NOMO-1 treated with dmso at 0.1 percent for 144 hours (cell line): ENCODE data around the gene CPN2.

Experiments used
- DNase-seq: peaks from one replicate; lab custom pipeline; 2025; ENCODE audit not compliant: unreplicated experiment; lab: John Stamatoyannopoulos, UW

The CPN2 gene

DNA sequence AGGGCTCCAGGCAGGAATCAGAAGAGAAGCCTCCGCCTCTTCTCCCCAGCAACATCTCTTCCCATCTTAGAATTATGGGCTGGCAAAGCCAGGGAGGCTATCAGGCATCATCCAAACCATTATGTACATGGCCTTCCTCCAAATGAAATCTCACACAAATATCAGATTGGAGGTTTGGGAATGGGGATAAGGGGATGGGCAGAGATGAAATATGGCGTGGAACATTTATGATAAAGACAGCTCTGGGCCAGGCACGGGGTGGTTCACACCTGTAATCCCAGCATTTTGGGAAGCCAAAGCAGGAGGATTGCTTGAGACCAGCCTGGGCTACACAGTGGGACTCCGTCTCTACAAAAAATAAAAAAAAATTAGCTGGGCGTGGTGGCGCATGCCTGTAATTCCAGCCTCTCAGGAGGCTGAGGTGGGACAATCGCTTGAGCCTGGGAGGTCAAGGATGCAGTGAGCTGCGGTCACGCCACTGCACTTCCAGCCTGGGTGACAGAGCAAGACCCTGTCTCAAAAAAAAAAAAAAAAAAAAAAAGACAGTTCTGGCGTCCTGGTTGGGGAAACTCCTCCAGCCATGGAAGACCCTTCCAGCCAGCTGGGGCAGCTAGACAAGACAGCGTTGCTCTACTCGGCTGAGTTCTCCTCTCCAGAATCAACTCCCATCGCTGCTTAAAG lies 36.6 kb downstream of the CPN2 start:
- no peak for DNase-seq

DNA sequence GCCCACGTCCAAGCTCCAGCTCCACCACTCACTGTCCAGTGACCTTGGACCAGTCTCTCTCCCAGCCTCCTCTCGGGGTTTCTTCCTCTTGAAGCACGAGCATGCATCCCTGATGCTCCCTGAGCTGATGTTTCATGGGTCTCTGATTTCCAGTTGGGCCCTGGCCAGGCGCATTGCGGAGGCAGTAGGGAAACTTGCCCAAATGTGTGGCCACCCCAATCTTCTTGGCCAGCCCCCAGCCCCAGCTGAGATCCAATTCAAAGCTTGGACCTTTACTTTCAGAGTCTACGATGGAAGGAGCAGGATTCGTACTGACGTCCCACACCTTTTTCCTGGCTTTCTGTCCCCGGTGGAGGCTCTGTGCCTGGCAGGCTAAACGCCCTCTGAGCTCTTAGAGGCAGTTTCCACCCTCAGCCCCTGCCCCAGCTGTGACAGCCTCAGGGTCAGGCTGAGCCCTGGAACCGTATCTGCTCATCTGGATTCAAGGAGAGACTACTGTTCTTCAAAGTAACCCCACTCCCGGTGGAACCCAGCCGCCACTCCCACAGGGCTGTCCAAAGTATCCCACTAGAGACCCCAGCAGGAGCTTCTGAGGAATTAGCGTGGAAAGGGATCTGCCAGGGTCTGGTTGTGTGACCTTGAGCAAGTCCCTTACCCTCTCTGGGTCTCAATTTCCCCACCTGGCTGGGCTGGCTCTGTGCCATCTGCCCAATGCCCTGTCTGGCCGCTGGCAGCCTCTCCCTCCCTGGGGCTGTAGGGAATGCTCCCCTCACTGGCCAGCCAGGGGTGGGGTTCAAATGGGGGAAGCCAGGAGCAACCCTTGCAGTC lies 37.4 kb downstream of the CPN2 start:
- no peak for DNase-seq

DNA sequence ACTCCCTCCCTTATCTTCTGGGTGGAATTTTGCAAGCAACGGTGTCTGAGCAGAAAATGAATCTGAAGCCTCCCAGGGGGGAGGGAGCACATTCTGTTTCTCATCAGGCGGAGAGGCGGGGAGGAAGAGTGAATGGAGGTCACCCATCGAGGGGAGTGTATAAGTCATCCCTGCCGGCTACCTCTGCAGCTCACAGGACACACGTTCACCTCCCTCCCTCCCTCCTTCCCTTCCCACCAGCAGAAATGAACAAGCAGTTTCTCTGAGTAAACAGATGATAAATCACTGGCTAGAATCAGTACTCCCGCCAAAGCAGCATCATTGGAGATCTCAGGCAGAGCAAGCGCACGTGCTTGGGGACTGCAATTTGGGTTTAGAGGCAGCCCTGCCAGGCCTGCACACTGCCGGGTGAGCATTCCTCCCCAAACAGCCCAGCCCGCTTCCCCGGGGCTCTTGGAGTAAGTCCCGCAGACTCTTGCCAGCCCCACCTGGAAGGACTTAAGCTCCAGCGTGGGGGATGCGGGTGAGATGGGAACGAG lies 38.3 kb downstream of the CPN2 start:
- DNase-seq = no peak

DNA sequence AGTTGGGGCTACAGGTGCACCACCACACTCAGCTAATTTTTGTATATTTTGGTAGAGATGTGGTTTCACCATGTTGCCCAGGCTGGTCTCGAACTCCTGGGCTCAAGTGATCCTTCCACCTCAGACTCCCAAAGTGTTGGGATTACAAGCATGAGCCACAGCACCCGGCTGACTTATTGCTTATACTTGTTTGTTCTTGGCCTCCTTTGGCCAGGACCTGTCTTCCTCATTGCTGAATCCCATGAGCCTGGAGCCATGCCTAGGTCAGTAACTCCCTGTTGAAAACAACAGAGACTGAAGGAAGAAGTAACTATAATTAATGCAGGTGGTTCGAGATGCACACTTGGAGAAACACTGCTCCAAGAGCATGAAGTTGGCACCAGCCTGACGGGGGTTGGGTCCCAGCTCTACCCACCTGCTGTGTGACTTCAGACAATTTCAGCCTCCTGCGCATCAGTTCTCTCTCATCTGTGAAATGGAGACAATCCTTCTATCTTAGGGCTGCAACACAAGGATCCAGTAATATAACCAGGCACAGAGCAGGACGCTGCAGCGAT lies 38.9 kb downstream of the CPN2 start:
- no peak for DNase-seq

DNA sequence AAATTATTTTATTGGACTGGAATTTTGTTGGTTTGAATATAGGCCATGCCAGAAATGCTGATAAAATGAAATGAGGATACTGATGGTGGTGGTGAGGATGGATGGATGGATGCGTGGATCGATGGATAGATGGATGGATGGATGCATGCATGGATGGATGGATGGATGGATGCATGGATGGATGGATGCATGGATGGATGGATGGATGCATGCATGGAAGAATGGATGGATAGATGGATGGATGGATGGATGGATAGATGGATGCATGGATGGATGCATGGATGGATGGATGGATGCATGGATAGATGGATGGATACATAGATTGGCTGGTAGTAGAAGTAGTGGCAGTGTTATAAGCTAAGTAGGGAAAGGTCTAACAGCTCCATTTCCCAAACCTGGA lies 40.1 kb downstream of the CPN2 start:
- DNase-seq = no peak

DNA sequence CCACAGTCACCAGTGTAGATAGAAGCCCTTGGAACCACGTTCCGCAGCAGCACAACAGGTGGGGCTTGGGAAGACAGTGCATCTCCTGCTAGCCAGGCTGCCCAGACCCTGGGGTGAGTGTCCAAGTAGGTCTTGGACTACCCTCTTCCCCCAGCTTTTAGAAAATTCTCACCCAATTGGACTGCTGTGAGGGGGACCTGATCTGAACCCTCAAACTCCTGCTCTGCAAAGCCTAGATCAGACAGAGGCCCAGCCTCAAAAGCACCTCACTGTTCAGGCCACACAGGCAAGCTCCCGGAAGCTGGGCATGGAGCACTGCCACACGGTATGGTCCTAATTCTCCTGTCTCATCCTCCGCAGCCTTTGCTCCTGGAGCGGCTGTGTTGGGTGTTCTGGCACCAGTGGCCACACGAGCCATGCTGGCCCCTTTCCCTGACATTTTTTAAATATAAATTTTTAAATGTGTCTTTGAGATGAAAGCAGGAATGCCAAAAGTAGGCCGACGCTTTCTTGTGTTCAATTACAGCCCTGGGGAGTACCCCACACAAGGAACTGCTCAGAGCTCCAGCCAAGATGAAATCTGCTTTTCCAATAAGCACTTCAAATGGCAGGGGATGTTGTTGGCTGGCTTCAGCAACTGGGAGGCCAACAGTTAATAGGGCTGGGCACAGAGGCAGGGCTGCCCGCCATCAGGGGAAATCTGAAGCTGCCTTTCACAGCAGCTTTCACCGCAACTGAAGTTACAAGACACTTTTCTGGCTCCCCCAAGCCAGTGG lies 40.9 kb downstream of the CPN2 start:
- DNase-seq = no peak

DNA sequence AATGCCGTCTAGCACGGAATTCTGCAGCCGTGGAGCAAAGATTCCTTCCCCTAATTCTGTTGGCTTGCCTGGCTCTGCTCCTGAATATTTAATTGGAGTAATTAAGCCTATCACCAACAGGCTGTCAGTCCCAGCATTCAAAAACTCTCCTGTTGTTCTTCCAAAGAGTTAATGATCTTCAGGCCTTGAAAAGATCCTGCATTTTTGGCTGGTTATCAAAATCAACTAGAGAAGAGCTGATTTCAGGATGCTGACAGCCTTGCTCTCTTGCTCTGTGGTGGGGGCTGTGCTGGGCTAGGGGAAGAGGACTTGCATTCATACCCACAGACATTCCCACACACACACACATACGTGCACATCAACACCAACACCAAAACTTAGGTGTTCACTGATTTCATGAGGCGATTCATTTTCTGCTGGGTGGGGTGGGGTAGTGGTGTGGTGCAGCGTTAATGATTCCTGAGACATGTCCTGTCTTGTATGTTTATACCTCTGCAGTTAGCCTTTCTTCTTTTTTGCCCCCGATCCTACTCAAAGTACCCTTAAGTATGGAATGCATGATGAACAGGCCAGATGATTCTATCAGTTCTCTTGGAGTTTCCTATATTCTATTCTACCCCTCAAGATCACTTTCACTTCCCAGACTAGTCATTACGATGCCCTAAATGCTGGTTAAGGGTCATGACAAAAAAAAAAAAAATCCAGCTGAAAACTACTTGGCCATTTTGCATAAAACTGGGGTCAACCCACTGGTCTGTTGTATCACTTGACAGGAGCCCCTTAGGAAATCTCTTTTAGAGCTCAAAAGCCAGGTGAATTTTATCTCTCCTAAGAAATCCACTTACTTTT lies 42.3 kb downstream of the CPN2 start:
- DNase-seq = no peak

DNA sequence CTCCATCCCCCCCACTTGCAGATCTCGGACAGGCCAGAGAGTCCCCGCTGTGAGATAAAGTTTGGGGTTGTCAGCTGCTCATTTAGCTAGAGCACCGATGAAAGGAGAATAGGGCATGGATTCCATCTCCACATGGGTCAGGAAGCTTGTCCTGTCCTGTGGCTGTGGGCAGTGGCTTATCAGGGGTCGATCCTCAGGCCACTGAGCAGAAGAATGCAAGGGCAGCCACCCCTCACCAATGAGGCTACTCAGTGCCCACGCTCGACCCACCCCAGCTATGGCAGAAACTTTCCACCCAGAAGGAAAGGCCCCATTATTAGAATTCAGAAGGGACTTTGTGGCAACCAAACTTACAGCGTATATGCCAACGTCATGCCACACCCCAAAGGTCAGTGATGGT lies 43.3 kb downstream of the CPN2 start:
- no peak for DNase-seq

DNA sequence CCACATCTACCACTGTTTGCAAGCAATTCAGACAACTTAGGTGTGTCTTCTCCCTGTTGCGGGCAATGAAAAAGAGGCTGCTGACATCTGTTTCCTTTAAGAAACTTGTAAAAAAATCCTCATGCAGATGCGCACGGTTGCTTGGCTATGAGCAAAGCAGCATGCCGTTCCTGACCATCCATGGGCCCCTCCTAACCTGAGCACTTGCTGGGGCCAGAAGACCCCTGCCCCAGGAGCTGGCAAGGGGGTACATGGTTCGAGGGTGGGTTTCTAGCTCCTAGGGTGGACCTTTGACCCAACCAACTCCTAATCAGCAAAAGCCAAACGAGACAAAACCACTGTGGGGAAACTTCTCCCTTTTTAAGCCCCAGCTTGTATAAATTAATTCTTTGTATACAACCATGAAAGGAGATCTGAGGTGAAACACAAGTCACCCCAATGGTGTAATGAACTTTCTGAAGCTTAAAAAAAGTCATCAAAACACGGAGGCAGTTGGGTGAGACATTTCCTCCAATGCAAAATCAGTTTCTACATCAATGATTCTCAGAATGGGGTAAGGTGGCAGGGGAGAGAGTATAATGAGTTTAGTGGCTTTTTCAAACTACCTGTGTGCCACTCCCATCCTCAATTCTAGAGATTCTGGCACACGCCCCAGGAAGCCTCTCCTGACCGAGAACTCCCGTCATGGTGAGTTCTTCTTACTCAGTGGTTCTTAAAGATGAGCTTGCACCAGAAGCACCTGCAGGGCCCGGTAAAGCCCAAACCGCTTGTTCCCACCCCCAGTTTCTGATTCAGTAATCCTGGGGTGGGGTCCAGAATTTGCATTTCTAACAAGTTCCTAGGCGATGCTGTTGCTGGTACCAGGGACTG lies 44.1 kb downstream of the CPN2 start:
- no peak for DNase-seq

DNA sequence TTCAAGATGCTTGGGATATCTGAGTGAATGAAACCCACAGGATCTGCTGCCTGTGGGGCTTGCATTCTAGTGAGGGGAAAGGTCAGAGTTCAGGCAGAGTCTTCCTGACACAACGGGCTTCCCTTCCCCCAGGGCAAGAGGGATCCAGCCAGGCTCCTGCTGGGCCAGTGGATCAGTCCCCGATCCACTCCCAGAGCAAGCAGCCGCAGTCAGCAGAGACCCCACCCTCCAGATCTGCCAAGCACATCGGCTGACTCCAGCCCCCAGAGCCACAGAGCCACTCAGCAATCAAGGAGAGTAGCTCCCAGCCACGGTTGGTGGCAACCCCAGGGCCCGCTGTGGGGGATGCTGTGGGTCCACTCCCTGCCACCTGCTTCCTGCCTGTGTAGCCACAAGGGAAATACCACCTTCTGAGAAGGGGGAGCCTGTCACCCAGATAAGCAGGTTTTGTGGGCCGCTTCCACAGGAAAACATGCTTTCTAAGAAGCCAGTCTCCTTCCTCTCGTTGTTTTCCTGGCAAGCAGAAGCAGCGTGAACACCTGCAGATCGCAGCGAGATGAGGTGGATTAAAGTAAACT lies 44.9 kb downstream of the CPN2 start:
- DNase-seq = no peak

DNA sequence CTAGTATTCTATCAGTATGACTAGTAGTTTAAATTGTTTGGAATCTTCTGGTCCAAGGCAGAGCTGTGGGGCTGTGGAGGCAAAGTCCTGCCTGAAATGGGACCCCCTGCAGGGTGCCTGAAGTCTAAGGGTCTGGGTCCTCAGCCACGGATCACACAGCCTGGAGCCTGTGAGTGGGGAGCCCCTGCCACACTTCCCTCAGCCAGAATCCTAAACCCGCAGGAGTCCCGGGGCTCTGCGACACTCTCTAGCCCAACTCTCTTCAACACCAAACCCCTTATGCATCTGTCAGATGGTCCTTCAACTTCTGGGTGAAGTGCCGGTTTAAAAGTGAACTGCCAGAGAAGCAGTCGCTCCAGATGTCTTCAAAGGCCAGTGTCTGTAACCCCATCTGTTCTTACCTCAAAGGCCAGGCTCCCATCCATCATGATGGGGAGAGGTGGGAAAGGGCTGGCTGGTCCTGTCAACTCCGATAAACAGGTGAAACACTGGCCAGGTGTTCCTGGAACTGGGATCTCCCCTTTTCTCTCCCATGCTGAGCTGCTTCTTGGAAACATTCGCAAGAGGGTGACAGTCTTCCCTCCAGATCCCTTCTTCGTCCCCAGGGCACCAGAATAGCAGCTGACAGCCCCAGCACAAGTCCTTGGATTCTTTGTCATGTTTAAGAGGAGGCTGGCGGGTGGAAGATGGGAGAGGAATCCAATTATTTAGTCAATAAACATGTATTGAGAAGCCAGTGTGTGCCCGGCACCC lies 45.6 kb downstream of the CPN2 start:
- DNase-seq = no peak

DNA sequence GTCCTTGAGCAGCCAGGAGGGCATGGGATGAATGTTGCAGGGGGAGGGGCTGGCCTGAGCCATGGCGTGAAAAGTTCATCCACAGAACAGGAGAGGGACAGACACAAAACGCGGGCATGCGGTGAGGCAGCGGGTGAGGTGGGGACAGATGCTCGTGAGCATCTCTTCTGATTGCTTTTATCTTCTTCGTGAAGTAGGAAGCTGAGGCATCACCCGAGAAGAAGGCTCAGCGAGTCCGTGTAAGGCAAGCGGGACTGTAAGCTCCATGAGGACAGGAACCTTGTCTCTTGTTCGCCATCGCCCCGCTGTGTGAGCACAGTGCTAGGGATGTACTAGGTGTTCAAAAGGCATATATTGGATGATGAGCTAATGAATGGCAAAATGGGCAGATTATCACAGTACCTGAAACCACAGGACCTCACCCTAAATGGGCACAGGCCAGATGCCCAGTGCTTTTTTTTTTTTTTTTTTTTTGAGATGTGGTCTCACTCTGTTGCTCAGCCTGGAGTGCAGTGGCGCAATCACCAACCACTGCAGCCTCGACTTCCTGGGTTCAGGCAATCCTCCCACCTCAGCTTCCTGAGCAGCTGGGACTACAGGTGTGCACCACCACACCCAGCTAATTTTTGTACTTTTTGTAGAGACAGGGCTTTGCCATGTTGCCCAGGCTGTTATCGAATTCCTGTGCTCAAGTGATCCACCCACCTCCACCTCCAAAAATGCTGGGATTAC lies 46.8 kb downstream of the CPN2 start:
- no peak for DNase-seq

DNA sequence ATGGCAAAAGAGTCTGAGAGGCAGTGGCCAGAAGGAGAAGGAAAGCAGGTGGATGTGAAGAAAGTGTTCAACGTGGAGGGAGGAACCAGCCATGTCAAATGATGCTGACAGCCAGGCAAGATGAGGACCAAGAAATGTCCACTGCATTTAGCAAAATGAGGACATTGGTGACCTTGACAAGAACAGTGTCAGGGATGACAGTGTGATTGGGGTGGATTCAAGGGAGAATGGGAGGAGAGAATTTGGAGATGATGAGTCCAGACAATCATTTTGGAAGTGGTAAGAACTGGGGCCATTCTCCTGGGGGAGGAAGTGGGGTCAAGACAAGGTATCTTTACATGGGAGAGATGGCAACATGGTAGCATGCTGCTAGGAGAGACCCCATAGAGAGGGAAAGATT lies 47.4 kb downstream of the CPN2 start:
- DNase-seq = no peak

DNA sequence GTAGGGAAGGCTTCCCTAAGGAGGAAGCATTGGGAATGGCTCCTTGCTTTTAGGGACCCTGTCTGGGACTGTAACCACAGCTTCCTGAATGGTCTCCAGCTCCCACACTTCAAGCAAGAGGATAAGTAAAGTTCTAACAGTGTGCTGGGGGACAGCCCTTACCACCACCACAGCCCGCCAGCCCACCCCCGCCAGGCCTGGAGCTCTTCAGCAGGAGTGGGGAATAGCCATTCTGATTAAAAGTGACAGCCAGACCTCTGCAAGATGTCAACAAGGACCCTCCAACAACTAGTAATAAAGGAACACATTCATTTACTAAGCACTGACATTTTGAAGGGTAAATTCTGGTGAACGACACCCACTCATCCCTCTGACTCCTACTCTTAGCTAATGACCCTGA lies 49.4 kb downstream of the CPN2 start:
- no peak for DNase-seq

DNA sequence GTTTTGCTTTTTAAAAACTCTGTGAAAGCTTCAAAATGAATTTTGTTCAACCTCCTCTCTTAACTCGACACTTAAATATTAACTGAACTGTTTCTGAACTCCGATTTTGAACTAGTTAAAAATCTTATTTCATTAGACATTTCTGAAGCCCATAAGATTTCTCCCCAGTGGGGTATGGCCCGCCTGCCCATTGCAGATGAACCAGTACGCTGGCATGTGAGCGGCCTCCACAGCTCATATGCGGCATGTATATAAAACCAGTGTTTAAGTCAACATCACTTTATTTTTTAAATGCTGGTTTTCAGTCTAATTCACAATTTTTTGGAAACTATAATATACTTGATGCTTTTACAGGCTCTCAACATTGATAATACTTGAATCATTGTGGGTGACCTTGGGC lies 50.2 kb downstream of the CPN2 start:
- no peak for DNase-seq

DNA sequence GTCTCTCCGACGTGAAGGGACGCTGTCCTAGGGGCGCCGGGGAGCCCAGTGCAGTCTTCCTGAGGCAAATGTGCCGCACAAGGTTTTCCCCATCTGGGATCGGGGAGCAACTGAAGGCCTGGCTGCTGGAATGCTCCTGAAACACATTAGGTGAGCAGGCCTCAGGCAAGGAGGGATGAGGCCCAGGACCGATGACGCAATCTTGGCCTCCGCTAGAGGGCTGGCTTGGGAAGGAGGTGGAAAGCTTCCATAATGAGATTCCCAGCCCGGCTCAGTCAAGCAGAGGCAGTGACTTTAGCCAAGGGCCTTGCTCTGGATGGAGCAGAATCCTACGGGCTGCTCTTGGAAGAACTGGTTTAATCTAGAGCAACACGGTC lies 50.8 kb downstream of the CPN2 start:
- DNase-seq = no peak

DNA sequence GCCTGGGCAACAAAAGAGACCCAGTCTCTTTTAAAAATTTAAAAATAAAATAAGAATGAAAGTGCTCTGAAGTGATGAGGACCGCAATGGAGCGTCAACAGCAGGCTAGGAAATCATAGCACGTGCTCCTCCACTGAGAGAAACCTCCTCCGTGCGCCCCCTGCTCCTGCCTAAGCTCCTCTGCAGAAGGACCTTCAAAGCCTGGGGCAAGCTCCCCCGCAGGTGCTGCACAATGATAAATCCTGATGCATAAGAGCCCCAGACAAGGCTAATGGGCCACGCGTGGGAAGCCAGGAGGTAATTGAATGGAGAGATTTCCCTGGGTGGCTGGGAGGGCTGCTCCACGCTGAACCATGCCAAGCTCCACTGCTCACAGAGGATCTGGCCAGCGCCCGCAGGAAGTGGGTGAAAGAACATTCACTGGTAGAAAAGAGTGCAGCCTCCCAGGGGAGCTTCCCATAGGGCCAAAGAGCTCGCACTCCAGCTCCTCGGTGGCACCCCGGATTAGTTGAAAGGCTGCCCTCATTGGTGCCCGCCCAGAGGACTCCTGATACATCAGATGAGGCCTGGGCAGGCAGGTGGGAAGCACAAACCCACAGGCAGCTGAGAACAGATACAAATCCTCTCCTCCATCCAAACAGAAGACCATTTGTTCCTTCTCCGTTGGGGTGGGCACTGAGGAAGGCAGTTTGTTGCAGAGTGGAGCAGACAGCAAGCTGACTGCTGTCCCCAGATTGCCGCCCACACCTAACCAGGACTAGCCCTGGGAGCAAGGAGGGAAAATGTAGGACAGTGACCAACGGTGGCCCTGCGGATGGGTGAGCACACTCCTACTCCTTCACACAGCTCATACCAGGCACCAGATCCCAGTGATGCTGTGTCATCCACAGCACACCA lies 52.5 kb downstream of the CPN2 start:
- no peak for DNase-seq
